ENCODE measurements around the gene TMSB10.
"Not testable (repeated sequence)": the region's sequence is repeated elsewhere in the genome, so short reads cannot be mapped to it uniquely, and the experiment has no call there.

The TMSB10 gene

DNA sequence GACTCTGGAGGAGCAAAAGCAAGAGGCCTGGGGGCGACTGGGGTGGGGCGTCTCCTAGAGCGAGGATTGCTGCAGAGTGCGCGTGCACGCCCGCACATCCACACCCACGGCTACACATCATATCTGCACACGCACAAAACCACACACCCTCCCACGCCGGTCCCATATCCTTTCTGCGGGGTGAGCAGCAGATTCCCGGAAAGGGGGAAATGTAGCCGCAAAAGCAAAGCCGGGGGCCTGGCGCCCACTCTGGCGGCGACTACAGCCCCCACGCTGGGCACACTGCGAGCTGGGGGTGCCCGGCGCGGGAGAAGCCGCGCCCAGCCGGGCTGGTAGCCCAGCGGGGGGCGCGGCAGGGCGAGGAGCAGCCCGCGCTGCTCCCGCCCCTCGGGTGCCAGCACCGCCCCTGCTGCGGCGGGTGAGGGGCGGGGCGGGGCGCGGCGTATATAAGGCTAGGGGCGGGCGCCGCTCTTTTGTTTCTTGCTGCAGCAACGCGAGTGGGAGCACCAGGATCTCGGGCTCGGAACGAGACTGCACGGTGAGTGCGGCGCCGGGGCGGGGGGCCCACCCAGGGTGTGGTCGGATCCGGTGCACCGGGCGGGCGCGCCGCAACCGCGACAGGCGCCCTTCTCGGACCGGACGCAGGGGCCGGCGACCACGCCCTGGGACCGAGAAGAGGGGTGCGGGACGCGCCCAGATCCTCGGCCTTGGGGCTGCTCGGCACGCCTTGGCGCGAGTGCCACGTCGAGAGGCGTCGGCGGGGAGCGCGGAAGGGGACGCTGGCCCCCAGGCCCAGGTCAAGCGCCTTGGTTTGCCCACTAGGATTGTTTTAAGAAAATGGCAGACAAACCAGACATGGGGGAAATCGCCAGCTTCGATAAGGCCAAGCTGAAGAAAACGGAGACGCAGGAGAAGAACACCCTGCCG lies at the start of gene TMSB10:
TMSB10 (plus strand) TSS at position 476 of the 927 bp plus-strand sequence.
- no peak for DNase-seq (ENCODE audit: low read depth)

DNA sequence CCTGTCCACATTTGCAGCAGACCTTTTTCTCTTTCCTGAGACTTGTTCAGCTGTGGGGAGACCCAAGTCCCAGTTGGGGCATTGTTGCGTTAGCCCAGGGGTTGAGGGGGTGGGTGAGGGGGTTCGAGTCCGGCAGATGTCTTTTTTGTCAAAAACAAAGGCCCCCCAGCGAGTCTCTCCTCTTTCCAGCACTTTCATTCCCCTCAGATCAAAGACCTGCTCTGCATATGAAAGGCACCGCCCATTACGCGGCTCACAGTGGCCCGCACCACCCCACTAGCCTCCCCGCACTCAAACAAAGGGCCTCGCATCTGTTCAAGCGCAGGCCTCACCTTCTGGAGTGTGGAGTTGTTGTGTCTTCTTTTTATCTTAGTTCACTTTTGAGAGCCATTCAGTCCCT lies 49.7 kb upstream of the TMSB10 start:
- DNase-seq (ENCODE audit: low read depth), result no peak

DNA sequence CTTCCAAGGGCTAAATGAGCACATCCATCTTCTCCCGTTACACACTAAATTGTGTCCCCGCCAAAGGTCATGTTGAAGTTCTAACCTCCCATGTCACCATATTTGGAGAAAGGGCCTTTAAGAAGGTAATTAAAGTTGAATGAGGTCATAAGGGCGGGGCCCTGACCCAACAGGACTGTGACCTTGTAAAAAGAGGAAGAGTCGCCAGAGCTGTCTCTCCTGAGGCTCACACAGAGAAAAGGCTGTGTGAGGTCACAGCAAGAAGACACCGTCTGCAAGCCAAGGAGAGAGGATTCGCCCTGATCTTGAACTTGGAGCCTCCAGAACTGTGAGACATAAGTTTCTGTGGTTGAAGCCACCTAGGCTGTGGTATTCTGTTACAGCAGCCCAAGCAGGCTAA lies 48.7 kb upstream of the TMSB10 start:
- DNase-seq (ENCODE audit: low read depth), result no peak

DNA sequence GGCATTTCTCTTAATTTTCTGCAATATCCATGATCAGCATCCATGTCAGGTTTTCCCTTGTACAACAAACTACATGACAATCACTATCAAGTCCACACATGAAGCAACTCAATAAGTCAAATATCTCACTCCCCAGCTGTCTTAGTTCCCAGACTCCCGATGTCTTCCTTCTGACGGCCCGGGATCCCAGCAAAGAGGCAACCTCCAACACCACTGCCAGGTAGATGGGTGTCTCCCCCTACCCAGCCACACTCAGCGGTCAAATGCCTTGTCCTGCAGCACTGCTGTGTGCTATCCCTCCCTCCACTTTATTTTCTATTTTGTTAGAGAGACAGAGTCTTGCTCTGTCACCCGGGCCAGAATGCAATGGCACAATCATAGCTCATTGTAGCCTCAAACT lies 47.9 kb upstream of the TMSB10 start:
- no peak for DNase-seq (ENCODE audit: low read depth)

DNA sequence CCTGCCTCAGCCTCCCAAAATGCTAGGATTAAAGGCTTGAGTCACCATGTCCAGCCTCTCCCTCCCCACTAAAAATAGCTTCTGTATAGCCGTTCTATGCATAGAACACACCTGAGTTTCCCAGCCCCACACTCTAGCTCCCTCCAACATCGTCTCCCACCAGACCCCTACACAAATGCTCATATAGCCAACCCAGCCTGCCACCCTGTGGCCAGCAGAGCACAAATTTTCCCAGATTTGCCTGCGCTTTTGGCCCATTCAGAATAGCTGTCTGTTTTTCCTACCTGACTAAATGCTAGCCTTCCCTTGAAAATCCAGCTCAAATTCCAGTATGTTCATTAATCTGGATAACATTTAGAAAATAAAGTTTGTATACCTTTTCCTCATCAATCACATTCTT lies 47.3 kb upstream of the TMSB10 start:
- DNase-seq (ENCODE audit: low read depth), result no peak

DNA sequence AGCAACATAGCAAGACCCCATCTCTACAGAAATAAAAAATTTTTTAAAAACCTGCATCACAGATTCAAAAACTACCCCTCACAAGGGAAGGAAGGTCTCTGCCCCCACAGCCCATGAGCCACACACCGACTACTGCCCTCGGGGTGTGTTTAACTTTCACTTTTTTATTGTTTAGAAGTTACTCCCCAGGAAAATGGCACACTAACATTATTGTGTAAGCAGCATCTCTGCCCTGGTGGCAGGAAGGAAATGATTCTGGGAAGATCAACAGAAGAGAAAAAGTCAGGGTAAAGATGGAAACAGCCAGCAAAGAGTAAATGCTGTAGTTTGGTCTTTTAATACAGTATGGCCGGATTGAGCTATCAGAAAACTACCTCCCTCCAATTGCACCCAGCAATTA lies 46.5 kb upstream of the TMSB10 start:
- no peak for DNase-seq (ENCODE audit: low read depth)

DNA sequence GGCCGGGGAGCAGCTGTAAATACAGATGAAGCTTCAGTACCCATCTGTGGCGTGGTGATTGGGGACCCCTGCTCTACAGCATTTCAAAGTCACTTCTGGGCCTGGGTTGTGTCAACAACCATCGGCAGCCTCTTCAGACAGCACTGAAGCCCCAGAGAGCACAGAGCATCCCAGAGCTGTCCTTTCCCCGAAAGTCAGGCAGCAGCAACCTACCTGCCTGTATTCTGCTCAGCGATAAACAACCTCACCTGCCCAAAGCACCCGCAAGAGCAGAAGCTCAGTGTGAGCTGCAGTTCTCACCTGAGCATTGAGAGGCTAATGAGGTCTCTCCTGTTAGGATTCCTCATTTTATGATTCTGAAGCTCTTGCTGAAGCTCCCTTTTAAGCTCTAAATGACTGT lies 43.9 kb upstream of the TMSB10 start:
- DNase-seq (ENCODE audit: low read depth), result no peak

DNA sequence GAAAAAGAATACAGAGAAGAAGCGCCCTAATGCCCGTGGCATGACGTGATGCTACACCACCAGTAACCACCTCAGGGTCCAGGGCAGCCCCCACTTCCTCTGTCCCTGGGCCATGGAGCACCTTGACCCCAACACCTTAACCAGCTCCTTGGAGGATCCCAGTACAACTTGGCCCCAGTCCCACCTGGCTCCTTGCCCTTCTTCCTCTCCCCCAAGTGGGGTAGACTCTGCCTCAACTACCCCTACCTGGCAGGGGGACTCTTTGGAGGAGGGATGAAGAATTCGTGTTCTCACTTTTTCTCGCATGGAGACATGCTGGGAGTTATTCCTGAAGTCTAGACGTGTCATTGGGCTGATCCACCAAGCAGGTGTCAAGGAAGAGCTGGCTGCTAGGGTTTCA lies 43.5 kb upstream of the TMSB10 start:
- DNase-seq (ENCODE audit: low read depth), result no peak

DNA sequence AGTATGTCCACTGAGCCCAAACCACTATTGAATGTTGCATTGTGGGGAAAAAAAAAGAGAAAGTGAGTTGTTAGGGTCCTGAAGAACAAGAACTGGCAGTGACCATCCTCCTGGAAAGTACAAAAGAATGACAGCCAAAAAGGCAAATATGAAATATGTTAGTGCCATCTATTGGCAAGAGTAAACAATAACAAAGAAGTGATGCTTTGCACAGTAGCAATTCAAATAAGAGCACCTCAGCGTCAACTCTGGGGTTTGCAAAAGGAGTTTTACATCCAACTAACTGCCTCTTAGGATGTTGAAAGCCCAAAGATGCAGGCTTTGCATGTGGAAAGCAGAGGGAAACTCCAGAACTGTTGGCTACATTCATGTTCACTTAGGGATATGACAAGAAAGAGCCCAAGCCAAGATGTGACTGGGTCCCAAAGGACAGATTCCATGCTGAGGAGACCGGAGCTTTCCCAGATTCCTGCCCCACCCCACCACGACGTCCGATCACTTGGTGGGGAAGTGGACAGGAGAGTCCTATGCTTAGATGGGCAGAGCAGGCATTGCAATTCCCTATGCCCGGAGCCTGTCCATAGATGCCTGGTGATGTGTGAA lies 40.2 kb upstream of the TMSB10 start:
- no peak for DNase-seq (ENCODE audit: low read depth)

DNA sequence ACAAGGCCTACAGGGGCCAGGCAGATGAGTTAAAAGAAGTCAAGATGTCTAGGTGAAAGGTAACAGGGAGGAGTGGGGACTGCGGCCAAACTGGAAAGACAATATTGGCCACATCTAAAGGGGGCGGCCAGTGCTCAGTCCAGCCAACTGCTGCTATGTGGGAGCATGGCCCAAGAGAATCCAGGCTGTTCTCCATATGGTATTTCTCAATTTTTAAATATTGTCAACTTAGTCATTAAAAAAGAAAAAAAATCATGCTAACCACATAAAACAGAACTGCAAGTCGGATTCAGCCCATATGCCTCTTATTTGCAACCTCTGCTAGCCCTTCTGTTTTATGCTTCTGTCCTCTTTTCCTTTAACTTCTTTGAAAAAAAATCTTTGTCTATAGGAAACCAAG lies 39.3 kb upstream of the TMSB10 start:
- DNase-seq (ENCODE audit: low read depth), result no peak

DNA sequence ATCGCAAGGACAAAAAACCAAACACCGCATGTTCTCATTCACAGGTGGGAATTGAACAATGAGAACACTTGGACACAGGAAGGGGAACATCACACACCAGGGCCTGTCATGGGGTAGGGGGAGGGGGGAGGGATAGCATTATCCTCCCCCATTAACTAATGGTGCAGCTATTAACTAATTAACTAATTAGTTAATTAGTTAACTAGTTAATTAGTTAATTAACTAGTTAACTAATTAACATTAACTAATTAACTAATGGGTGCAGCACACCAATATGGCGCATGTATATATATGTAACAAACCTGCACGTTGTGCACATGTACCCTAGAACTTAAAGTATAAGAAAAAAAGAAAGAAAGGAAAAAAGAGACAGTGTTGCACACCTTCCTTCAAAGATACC lies 37.1 kb upstream of the TMSB10 start:
- DNase-seq (ENCODE audit: low read depth), result not testable (repeated sequence)

DNA sequence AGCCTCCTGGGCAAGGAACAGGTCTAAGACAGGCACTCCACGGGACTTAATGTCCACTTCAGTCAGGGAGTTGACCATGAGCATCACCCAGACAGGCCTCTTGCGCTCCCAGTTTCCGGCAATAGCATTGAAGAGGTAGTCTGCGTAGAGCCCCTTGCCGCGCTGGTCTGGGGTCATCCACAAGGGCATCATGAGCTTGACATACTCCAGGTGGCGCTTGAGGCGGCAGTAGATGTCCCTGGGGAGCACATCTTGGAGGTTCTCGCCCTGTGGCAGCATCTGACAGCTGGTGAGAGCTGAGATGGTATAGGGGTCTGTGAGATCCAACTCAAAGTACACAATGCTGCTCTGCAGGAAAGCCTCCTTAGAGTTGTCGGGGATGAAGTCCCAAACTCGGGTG lies 35.1 kb upstream of the TMSB10 start:
- DNase-seq (ENCODE audit: low read depth), result no peak

DNA sequence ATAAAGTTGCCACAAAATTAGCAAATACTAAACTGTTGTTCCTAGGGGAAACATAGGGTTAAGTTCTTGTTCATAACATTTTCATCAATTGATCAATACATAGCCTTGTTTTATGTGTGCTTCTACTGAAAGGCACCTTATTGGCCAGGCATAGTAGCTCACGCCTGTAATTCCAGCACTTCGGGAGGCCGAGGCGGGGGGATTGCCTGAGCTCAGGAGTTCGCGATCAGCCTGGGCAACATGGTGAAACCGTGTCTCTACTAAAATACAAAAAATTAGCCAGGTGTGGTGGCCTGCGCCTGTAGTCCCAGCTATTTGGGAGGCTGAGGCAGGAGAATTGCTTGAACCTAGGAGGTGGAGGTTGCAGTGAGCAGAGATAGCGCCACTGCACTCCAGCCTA lies 32.8 kb upstream of the TMSB10 start:
- not testable (repeated sequence) for DNase-seq (ENCODE audit: low read depth)

DNA sequence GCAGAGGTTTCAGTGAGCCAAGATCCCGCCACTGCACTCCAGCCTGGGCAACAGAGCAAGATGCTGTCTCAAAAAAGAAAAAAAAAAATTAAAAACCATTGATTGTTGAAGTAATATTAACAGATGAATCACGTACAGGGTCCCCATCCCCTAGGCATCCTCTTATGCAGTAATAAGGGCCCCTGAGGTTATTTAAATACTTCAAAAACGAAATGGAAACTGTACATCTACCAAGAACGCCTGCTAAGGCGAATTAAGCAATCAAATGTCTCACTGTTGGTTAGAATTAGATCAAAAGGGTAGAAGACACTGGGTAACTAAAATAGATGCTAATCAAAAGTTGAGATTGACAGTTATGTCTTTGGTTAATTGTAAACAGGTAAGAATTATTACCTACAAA lies 32.1 kb upstream of the TMSB10 start:
- no peak for DNase-seq (ENCODE audit: low read depth)

DNA sequence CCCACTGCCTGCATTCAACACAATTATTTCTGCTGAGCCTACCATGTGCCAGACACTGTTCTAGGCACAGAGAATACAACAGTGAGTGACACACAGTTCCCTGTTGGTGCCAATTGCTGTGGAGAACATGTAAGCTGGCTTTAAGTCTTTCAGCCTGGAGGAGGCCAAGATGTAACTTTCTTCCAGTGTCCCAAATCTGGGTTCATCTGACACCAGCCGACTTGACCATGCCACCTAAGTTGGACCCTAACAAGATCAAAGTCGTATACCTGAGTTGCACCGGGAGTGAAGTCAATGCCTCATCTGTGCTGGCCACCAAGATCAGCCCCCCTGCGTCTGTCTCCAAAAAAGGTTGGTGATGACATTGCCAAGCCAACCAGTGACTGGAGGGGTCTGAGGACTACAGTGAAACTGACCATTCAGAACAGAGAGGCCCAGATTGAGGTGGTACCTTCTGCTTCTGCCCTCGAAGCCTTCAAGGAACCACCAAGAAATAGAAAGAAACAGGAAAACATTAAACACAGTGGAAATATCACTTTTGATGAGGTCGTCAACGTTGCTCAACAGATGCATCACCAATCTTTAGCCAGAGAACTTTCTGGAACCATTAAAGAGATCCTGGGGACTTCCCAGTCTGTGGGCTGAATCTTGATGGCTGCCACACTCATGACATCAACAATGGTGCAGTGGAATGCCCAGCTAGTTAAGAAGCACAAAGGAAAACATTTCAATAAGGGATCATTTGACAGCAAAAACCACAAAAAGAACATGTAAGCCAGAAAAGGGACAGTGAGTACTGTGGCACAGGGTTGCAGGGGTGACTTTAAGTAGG lies 30.9 kb upstream of the TMSB10 start:
- DNase-seq (ENCODE audit: low read depth), result no peak

DNA sequence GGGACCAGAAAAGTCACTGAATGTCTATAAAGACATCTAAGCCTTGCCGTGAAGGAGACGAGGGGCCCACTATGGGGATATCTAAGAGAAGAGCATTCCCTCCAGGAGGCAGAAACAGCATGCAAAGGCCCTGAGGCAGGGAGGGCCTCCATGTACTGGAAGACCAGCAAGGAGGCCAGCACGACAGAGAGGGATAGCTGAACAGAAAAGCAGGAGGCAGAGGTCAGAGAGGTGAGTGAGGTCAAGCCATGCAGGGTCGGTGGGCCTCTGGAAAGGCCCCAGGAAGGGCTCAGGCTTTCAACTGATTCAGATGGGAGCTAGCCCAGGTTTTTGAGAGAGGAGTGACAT lies 30.3 kb upstream of the TMSB10 start:
- no peak for DNase-seq (ENCODE audit: low read depth)

DNA sequence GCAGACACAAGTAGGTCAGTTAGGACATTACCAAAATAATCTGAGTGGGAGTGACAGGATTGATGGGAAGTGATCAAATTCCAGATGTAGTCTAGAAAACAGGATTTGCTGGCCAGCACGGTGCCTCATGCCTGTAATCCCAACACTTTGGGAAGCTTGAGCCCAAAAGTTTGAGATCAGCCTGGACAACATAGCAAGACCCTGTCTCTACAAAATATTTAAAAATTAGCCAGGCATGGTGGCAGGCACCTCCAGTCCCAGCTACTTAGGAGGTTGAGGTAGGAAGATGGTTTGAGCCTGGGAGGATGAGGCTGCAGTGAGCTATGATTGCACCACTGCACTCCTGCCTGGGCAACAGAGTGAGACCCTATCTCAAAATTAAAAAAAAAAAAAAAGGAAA lies 29.8 kb upstream of the TMSB10 start:
- DNase-seq (ENCODE audit: low read depth), result not testable (repeated sequence)

DNA sequence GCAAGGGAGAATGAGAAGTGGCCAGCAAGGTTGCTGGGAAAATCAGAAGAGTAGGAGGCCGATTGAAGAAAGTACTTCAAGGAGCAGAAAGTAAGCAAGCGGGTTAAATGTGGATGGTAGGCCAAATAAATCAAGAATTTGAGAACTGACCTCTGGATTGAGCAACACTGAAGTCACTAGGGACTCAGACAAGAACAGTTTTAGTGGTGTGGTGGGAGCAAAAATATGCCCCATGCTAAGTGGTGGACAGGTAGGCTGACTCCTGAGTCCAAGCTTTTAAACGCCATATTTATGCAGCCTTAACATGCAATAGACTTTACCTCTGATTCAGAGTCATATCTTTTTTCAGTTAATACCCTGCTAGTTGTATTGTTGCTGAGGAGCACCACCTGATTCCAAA lies 29.1 kb upstream of the TMSB10 start:
- DNase-seq (ENCODE audit: low read depth), result no peak

DNA sequence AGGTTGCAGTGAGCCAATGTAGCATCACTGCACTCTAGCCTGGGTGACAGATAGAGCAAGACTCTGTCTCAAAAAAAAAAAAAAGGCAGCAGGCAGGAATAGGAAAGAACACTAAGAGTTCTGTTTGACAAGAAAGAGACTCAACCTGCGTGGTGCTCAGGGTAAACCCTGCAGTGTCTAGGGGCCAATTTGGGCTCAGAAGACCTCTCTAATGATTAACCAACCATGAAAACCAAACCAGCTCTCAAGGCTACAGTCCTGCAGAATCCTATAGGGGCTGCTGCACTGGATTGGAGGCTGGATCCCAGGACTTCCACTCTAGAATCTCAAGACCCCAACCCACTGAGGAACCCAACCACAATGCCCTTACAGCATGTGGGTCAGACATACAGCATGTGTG lies 27.0 kb upstream of the TMSB10 start:
- no peak for DNase-seq (ENCODE audit: low read depth)

DNA sequence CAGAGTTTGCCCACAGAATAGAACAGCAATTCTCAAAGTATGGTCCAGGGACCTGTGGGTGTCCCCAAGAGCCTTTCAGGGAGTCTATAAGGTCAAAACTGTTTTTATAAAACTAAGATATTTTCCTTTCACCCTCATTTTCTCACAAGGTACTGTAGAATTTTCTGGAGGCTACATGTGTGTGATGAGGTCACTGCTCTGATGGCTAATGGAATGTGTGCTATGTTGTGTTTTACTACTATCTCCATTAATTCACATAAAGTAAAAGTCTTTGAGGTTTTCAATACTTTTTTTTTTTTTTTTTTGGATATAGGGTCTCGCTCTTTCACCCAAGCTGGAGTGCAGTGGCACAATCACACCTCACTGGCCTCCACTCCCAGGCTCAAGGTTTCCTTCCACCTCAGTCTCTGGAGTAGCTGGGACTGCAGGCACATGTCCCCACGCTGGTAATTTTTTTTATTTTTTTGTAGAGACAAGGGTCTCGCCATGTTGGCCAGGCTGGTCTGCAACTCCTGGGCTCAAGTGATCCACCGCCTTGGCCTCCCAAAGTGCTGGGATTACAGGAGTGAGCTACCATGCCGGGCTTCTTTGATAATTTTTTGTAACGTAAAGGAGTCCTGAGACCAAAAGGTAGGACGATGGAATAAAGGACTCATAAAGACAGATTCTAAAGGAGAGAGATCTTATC lies 26.4 kb upstream of the TMSB10 start:
- no peak for DNase-seq (ENCODE audit: low read depth)

DNA sequence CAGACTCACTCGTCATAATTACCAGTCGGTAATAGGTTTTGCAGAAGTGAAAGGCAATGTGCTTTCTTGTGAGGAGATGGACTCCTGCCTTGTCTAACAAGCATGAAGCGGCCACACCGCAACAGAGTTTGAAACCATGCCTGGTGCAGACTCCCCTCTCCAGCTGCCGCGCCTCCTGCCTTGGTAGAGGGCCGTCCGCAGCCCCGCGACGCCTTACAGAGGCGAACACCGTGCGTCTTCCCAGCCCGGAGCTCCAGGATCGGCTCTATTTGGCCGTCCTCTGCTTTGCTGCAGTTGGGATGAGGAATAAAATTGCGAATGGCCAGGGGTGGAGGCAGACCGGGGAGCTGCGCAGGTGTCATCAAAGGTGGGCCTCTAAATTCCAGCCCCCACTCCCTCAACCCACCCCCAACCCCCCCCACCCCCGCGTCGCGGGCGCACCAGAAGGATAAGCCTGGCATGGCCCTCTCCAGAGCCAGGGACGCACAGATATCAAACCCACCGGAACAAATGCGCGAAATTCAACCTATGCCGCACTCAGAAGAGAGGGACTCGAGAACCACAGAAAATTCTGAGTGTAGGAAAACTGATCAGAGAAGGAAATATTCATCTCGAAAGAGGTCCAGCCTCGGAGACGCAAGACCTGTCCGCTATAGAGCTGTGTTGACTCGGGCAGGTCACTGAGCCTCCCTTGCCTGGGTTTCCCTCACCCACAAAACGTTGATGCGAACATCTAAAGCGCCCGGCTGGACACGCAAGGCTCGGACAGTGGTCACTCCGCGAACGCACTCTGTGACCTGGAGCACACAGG lies 25.7 kb upstream of the TMSB10 start:
- DNase-seq (ENCODE audit: low read depth), result no peak

DNA sequence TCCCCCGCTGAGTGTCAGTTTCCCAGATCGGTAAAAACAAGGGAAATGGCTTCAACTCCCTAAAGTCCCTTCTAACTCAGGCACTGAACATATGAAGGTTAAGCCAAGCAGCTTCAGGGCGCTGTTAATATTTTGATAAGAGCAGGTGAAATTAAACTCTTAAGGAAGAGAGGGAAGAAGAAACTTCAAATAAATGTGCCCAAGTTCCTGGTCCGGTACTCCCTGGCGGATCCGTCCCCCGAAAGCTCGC lies 25.1 kb upstream of the TMSB10 start:
- DNase-seq (ENCODE audit: low read depth), result no peak

Measured in HS-5 (cell line).